Measurements from ENCODE around the gene MAP2K5. TPM values are rescaled to one million over a fixed set of nuclear protein-coding genes. Genes with fewer than 3 reads are reported as not detected.

The MAP2K5 gene
- total and polyA plus RNA-seq, 4 donors, result 3.8 to 6.4 (median 5.6) TPM

- Histone ChIP-seq H3K27ac (ENCODE audit: low read depth in 1 of 2, low read length in 2 of 2) (no peak overlapping the region), H3K4me1 (ENCODE audit: control insufficient read depth in 4 of 4, insufficient read depth in 4 of 4, low read length in 3 of 4) (no peaks in the 10 kb centered on the region), H3K9ac (ENCODE audit: low read depth in 1 of 2, low read length in 2 of 2) (no peak overlapping the region), H3K27me3 (ENCODE audit: control insufficient read depth in 4 of 4, insufficient read depth in 4 of 4, low read length in 3 of 4) (no peaks in the 10 kb centered on the region), H3K4me3 (ENCODE audit: low read depth in 1 of 3, low read length in 3 of 3) (no peak overlapping the region), H3K36me3 (ENCODE audit: control insufficient read depth in 4 of 4, insufficient read depth in 3 of 4, low read depth in 1 of 4, low read length in 3 of 4) (no peaks in the 10 kb centered on the region), H3K9me3 (ENCODE audit: control insufficient read depth in 4 of 4, low read length in 3 of 4) (no peaks in the 10 kb centered on the region)
- TF ChIP-seq SP1 (IDR thresholded peaks at IDR 0.05), result no peak
- no peak for TF ChIP-seq JUND (IDR thresholded peaks at IDR 0.05)
- no peak for TF ChIP-seq TAF1 (conservative IDR thresholded peaks at IDR 0.05)
- no peak for TF ChIP-seq HNF4G (IDR thresholded peaks at IDR 0.05)
- no peak for TF ChIP-seq NR2F2 (IDR thresholded peaks at IDR 0.05)
- TF ChIP-seq, protein P1, sequence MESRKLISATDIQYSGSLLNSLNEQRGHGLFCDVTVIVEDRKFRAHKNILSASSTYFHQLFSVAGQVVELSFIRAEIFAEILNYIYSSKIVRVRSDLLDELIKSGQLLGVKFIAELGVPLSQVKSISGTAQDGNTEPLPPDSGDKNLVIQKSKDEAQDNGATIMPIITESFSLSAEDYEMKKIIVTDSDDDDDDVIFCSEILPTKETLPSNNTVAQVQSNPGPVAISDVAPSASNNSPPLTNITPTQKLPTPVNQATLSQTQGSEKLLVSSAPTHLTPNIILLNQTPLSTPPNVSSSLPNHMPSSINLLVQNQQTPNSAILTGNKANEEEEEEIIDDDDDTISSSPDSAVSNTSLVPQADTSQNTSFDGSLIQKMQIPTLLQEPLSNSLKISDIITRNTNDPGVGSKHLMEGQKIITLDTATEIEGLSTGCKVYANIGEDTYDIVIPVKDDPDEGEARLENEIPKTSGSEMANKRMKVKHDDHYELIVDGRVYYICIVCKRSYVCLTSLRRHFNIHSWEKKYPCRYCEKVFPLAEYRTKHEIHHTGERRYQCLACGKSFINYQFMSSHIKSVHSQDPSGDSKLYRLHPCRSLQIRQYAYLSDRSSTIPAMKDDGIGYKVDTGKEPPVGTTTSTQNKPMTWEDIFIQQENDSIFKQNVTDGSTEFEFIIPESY (IDR thresholded peaks at IDR 0.05), result no peak
- no peak for TF ChIP-seq GABPA (IDR thresholded peaks at IDR 0.05 in 1 of 2, conservative IDR thresholded peaks at IDR 0.05 in 1 of 2)
- TF ChIP-seq CTCF (IDR thresholded peaks at IDR 0.05; ENCODE audit: low read depth, low read length, missing input control), result no peak
- no peak for TF ChIP-seq RAD21 (IDR thresholded peaks at IDR 0.05)
- no peak for TF ChIP-seq FOXA2 (IDR thresholded peaks at IDR 0.05)
- no peak for TF ChIP-seq REST (IDR thresholded peaks at IDR 0.05)
- 96% methylated on average over 3 of the region's 3 CpGs for WGBS
- no peak for DNase-seq (ENCODE audit: low spot score)
Measured at GRCh38 chr15:67690936-67691335, 148.4 kb downstream of the MAP2K5 start.

DNA sequence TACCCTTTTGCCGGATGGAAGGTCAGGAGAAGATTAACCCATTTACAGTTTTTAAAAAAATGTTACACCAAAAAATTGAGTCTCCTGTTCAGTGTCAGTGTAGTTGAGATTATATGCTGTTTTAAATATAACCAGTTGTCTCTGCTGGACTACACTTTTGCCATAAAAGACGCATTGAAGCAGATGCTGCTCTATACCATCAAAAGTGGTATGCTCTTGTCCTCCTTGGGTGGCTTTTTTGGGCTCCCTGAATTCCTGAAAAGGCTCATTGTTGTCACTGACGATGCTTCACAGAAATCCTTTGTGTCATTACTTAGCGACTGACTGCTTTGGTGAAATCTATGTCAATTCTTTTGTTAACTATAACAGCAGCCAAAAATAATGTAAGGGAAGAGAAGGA is 148.9 kb downstream of the MAP2K5 start:
- Histone ChIP-seq H3K27me3 (ENCODE audit: control insufficient read depth in 4 of 4, insufficient read depth in 4 of 4, low read length in 3 of 4) (no peaks in the 10 kb centered on the region), H3K36me3 (ENCODE audit: control insufficient read depth in 4 of 4, insufficient read depth in 3 of 4, low read depth in 1 of 4, low read length in 3 of 4) (no peaks in the 10 kb centered on the region), H3K9me3 (ENCODE audit: control insufficient read depth in 4 of 4, low read length in 3 of 4) (no peaks in the 10 kb centered on the region), H3K27ac (ENCODE audit: low read depth in 1 of 2, low read length in 2 of 2) (no peak overlapping the region), H3K4me3 (ENCODE audit: low read depth in 1 of 3, low read length in 3 of 3) (no peak overlapping the region), H3K4me1 (ENCODE audit: control insufficient read depth in 4 of 4, insufficient read depth in 4 of 4, low read length in 3 of 4) (no peaks in the 10 kb centered on the region), H3K9ac (ENCODE audit: low read depth in 1 of 2, low read length in 2 of 2) (no peak overlapping the region)
- DNase-seq (ENCODE audit: low spot score), result no peak
- 95% methylated on average over 4 of the region's 4 CpGs for WGBS
- TF ChIP-seq, protein P2, sequence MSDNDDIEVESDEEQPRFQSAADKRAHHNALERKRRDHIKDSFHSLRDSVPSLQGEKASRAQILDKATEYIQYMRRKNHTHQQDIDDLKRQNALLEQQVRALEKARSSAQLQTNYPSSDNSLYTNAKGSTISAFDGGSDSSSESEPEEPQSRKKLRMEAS (IDR thresholded peaks at IDR 0.05), result no peak
- TF ChIP-seq TAF1 (conservative IDR thresholded peaks at IDR 0.05) (no peak), HNF4A (conservative IDR thresholded peaks at IDR 0.05) (no peak), NR2F2 (IDR thresholded peaks at IDR 0.05) (no peak), RAD21 (IDR thresholded peaks at IDR 0.05) (no peak), FOXA2 (IDR thresholded peaks at IDR 0.05) (no peak), CTCF (IDR thresholded peaks at IDR 0.05; ENCODE audit: low read depth, low read length, missing input control) (no peak), EGR1 (IDR thresholded peaks at IDR 0.05; ENCODE audit: low read depth in 2 of 2) (no peak), HNF4G (IDR thresholded peaks at IDR 0.05) (no peak), RXRA (IDR thresholded peaks at IDR 0.05) (no peak), GABPA (IDR thresholded peaks at IDR 0.05 in 1 of 2, conservative IDR thresholded peaks at IDR 0.05 in 1 of 2) (no peak), YY1 (IDR thresholded peaks at IDR 0.05) (no peak)
- TF ChIP-seq, protein P3, sequence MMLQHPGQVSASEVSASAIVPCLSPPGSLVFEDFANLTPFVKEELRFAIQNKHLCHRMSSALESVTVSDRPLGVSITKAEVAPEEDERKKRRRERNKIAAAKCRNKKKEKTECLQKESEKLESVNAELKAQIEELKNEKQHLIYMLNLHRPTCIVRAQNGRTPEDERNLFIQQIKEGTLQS (IDR thresholded peaks at IDR 0.05), result no peak

All from liver (tissue), 9 donors.